ENCODE results near the gene APOE. TPM values are rescaled to one million over a fixed set of nuclear protein-coding genes. Genes with fewer than 3 reads are reported as not detected.
A peak's percentile ranks its signal among the peaks of the same experiment; 100 is the strongest.

Gene APOE
- total and polyA plus RNA-seq, 9 of the 15 experiments (the other 6 are each of a cell fraction or from before 2014, with no cell fraction given), result 0.14 to 180 (median 58.1) TPM; not detected in 1

GRCh38 chr19:44913512-44914432 is 8.2 kb downstream of the APOE start (continued):
- TF ChIP-seq ZNF592 (IDR thresholded peaks at IDR 0.05) (peak; percentile 80), DACH1 (IDR thresholded peaks at IDR 0.05; ENCODE audit: partially characterized antibody) (peak; percentile 49), MEF2D (tag; conservative IDR thresholded peaks at IDR 0.05; ENCODE audit: low read depth) (peak; percentile 56; the same call in 1 of the 2 replicates), JUND (IDR thresholded peaks at IDR 0.05; ENCODE audit: borderline replicate concordance, low read depth, low read length) (0 out of 2 replicates have a peak, but pooled peaks have one; percentile 8), JUND (tag; IDR thresholded peaks at IDR 0.05; ENCODE audit: borderline replicate concordance, low read depth, low read length) (peak; percentile 11; the same call in 1 of the 3 replicates), RCOR1 (IDR thresholded peaks at IDR 0.05; ENCODE audit: borderline replicate concordance in 1 of 2, low read depth in 2 of 2, low read length in 2 of 2) (peak in 1 of 2 experiments; percentile 78; a peak in 1 of 4 replicates), CBFA2T3 (IDR thresholded peaks at IDR 0.05) (peak; percentile 89), NR2C1 (IDR thresholded peaks at IDR 0.05) (peak; percentile 91), NR2C1 (tag; IDR thresholded peaks at IDR 0.05) (peak; percentile 95), HDAC8 (tag; IDR thresholded peaks at IDR 0.05) (peak; percentile 14; the same call in 1 of the 2 replicates), ZNF12 (CRISPR knock-in tag; IDR thresholded peaks at IDR 0.05) (peak; percentile 70; the same call in 1 of the 2 replicates), SMAD4 (CRISPR knock-in tag; conservative IDR thresholded peaks at IDR 0.05) (peak; percentile 84), SPI1 (IDR thresholded peaks at IDR 0.05; ENCODE audit: borderline replicate concordance, low read depth, low read length) (peak; percentile 60), ZNF695 (CRISPR knock-in tag; IDR thresholded peaks at IDR 0.05) (0 out of 2 replicates have a peak, but pooled peaks have one; percentile 8), TCF3 (CRISPR knock-in tag; IDR thresholded peaks at IDR 0.05) (peak; percentile 79), MAFF (IDR thresholded peaks at IDR 0.05; ENCODE audit: low read length) (peak; percentile 75), KLF1 (tag; IDR thresholded peaks at IDR 0.05) (peak; percentile 92; the same call in 1 of the 2 replicates), PHB2 (IDR thresholded peaks at IDR 0.05; ENCODE audit: low read depth) (peak; percentile 34; the same call in 1 of the 2 replicates), MLLT1 (IDR thresholded peaks at IDR 0.05) (peak in 1 of 2 experiments; percentile 15; a peak in 1 of 4 replicates), MAFG (tag; conservative IDR thresholded peaks at IDR 0.05) (peak; percentile 95)
